CD14-positive monocyte (primary cell): Measurements from ENCODE around the gene ABLIM3. TPM values are rescaled to one million over a fixed set of nuclear protein-coding genes. Genes with fewer than 3 reads are reported as not detected.

Experiments used
- DNase-seq, 3 donors: peaks; one replicate each; pipeline ENCODE4 v3.0.0-alpha.2; 2011 to 2022
- H2AFZ ChIP-seq: 2 replicates; pipeline ENCODE4 v1.6.0; 2012; ENCODE audit warnings: mild to moderate bottlenecking, low read depth, low read length, inconsistent platforms; ENCODE audit not compliant: insufficient read depth, poor library complexity, severe bottlenecking
- H3K27ac ChIP-seq, 2 donors: 1 replicate in 1 of 2; 2 replicates in 1 of 2; pipeline ENCODE4 v1.5.1; 2012 to 2013; ENCODE audit warnings: low read length in 2 of 2, control low read depth in 1 of 2, inconsistent platforms in 1 of 2, low read depth in 1 of 2, mild to moderate bottlenecking in 1 of 2
- H3K27me3 ChIP-seq, 2 donors: one replicate each; pipeline versions ENCODE4 v1.6.0 to v1.6.1; 2011 to 2013; ENCODE audit warnings: low read length in 2 of 2; ENCODE audit not compliant: control insufficient read depth in 2 of 2, insufficient read depth in 2 of 2
- H3K36me3 ChIP-seq, 2 donors: replicated peaks in 1 of 2; 1 replicate in 1 of 2; 2 replicates in 1 of 2; pipeline versions ENCODE4 v1.5.1 to v1.6.1; 2012 to 2013; ENCODE audit warnings: low read length in 2 of 2, control low read depth in 1 of 2, inconsistent platforms in 1 of 2, mild to moderate bottlenecking in 1 of 2; ENCODE audit not compliant: insufficient read depth in 2 of 2, control insufficient read depth in 1 of 2
- H3K4me1 ChIP-seq, 2 donors: 1 replicate in 1 of 2; 2 replicates in 1 of 2; pipeline versions ENCODE4 v1.5.1 to v1.6.1; 2012 to 2013; ENCODE audit warnings: low read length in 2 of 2, control low read depth in 1 of 2, inconsistent platforms in 1 of 2, mild to moderate bottlenecking in 1 of 2, moderate library complexity in 1 of 2; ENCODE audit not compliant: insufficient read depth in 2 of 2, control insufficient read depth in 1 of 2
- H3K4me2 ChIP-seq: replicated peaks from 2 replicates; pipeline ENCODE3; 2012; ENCODE audit warnings: low read length, moderate library complexity, mild to moderate bottlenecking; ENCODE audit not compliant: poor library complexity, severe bottlenecking; ENCODE audit errors: extremely low read depth
- H3K4me3 ChIP-seq, 3 experiments: fragments of 200-600 bp in 1 of 3; sonication (generic) in 1 of 3; replicated peaks in 1 of 3; 1 replicate in 2 of 3; 2 replicates in 1 of 3; pipeline ENCODE4 v1.5.1; 2011 to 2013; ENCODE audit warnings: low read length in 3 of 3, mild to moderate bottlenecking in 3 of 3, control low read depth in 2 of 3, low read depth in 2 of 3, inconsistent platforms in 1 of 3, moderate library complexity in 1 of 3
- H3K79me2 ChIP-seq: 2 replicates; pipeline ENCODE4 v1.6.0; 2012; ENCODE audit warnings: mild to moderate bottlenecking, control low read depth, inconsistent platforms, low read length, moderate library complexity; ENCODE audit not compliant: insufficient read depth
- H3K9ac ChIP-seq: 2 replicates; pipeline ENCODE4 v1.6.0; 2017; ENCODE audit warnings: low read length, mild to moderate bottlenecking; ENCODE audit not compliant: insufficient read depth, poor library complexity, severe bottlenecking
- H3K9me3 ChIP-seq, 2 donors: replicated peaks in 1 of 2; 1 replicate in 1 of 2; 2 replicates in 1 of 2; pipeline versions ENCODE4 v1.5.1 to v1.6.1; 2012 to 2013; ENCODE audit warnings: low read length in 2 of 2, control low read depth in 1 of 2; ENCODE audit not compliant: control insufficient read depth in 1 of 2, insufficient read depth in 1 of 2
- H4K20me1 ChIP-seq: 2 replicates; pipeline ENCODE4 v1.6.0; 2012; ENCODE audit warnings: mild to moderate bottlenecking, low read length, control low read depth, moderate library complexity; ENCODE audit not compliant: insufficient read depth
- H3K27ac Mint-ChIP-seq, 7 donors: one replicate each; pipeline ENCODE4 v1.8.0; 2020; ENCODE audit warnings: mild to moderate bottlenecking in 7 of 7, mixed read lengths in 7 of 7, moderate library complexity in 6 of 7, inconsistent platforms in 2 of 7
- H3K27me3 Mint-ChIP-seq, 3 donors: one replicate each; pipeline ENCODE4 v1.8.0; 2021 to 2022; ENCODE audit warnings: low read depth in 3 of 3, mild to moderate bottlenecking in 3 of 3, mixed read lengths in 3 of 3, moderate library complexity in 3 of 3, inconsistent platforms in 1 of 3
- H3K36me3 Mint-ChIP-seq, 2 donors: one replicate each; pipeline ENCODE4 v1.8.0; 2020; ENCODE audit warnings: mixed read lengths in 2 of 2, inconsistent platforms in 1 of 2, mild to moderate bottlenecking in 1 of 2
- H3K4me1 Mint-ChIP-seq: one replicate; pipeline ENCODE4 v1.8.0; 2020; ENCODE audit warnings: mild to moderate bottlenecking, mixed read lengths
- H3K4me3 Mint-ChIP-seq, 2 donors: one replicate each; pipeline ENCODE4 v1.8.0; 2020; ENCODE audit warnings: mild to moderate bottlenecking in 2 of 2, mixed read lengths in 2 of 2, moderate library complexity in 1 of 2
- H3K9me3 Mint-ChIP-seq, 7 donors: one replicate each; pipeline ENCODE4 v1.8.0; 2020 to 2022; ENCODE audit warnings: mixed read lengths in 7 of 7, mild to moderate bottlenecking in 6 of 7, moderate library complexity in 6 of 7, inconsistent platforms in 2 of 7
- WGBS: methylation state at CpG from one replicate; pipeline ENCODE4 v1.1.5; 2013; ENCODE audit warnings: missing lambda C conversion rate; ENCODE audit not compliant: insufficient coverage; 5-methylcytosine and 5-hydroxymethylcytosine counted together
- intact Hi-C, 2 donors: fragments of 100-400 bp; cut with micrococcal nuclease; formaldehyde crosslinking; loops; one replicate each; pipeline versions ENCODE4 v1.15.0 to v1.15.1; 2023
- polyA plus RNA-seq, 3 donors: library from polyadenylated mRNA; depleted of rRNA in 1 of 3; unstranded in 2 of 3; stranded (reverse) in 1 of 3; fragments of 300-500 nt in 2 of 3; fragments of >200 nt in 1 of 3; fragmentation: Illumina TruSeq in 2 of 3; gene quantifications; 1 replicate in 2 of 3; 2 replicates in 1 of 3; pipeline ENCODE4 v1.2.3, GENCODE V29; 2012 to 2021
- TF ChIP-seq, protein P1 (sequence below): fragments of 200-600 bp; IDR thresholded peaks from one replicate; pipeline ENCODE4 v1.8.0; 2022; ENCODE audit warnings: antibody characterized with exemption, mild to moderate bottlenecking

ABLIM3 gene
- polyA plus RNA-seq, 3 donors: 0.22 to 0.74 TPM; not detected in 1

DNA sequence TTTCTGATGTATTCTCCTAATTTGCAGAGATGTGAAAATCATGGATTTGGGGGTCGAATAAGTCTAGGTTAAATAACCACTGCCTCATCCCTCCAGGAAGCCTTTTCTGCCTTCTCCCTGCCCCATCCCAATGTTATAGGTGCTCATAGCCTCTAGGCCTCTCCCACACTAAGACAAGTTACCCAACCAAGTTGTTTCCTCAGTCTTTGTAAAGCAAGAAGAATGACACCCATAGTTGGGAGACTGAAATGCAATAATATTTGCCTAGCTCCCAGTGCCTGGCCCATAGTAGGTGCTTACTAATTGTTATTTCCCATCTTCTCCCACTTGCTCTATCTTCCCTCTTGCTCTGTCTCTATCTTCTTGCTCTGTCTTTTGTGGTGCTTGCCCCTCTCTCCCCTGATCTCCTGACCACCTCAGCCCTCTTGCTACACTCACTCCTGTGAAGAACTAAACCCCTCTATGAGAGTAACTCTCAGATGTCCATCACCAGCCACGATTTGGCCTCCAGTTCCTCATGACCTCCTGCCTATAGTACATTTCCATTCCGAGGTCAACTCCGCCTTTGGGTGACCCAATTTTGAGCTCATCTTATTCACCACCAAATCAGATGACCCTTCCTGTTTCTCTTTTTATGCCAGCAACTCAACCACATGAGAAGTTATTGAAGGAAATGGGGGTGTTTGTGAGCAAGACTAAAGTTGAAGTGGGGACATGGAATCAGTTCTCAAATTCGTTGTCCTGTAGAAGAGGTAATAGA, 137.3 kb downstream of the ABLIM3 start:
- Mint-ChIP-seq H3K36me3 (peaks cover 0 to 2% of the 10 kb centered on the region in 2 donors), H3K27ac (peak overlapping the region in 2 of 7 donors; percentile 9 to 86), H3K4me3 (no peak overlapping the region), H3K27me3 (peaks cover 4 to 8% (median 7%) of the 10 kb centered on the region in 3 donors), H3K4me1 (peaks cover 11% of the 10 kb centered on the region), H3K9me3 (peaks cover 0 to 1% (median 0%) of the 10 kb centered on the region in 7 donors)
- TF ChIP-seq, protein P1, sequence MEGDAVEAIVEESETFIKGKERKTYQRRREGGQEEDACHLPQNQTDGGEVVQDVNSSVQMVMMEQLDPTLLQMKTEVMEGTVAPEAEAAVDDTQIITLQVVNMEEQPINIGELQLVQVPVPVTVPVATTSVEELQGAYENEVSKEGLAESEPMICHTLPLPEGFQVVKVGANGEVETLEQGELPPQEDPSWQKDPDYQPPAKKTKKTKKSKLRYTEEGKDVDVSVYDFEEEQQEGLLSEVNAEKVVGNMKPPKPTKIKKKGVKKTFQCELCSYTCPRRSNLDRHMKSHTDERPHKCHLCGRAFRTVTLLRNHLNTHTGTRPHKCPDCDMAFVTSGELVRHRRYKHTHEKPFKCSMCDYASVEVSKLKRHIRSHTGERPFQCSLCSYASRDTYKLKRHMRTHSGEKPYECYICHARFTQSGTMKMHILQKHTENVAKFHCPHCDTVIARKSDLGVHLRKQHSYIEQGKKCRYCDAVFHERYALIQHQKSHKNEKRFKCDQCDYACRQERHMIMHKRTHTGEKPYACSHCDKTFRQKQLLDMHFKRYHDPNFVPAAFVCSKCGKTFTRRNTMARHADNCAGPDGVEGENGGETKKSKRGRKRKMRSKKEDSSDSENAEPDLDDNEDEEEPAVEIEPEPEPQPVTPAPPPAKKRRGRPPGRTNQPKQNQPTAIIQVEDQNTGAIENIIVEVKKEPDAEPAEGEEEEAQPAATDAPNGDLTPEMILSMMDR: no peak
- Histone ChIP-seq H3K36me3 (no peaks in the 10 kb centered on the region), H3K27ac (no peak overlapping the region), H3K4me3 (no peak overlapping the region), H3K4me1 (no peaks in the 10 kb centered on the region), H3K9me3 (no peaks in the 10 kb centered on the region), H3K4me2 (no peak overlapping the region), H3K27me3 (peaks cover 0 to 2% of the 10 kb centered on the region in 2 donors), H2AFZ (no peak overlapping the region), H4K20me1 (no peaks in the 10 kb centered on the region), H3K79me2 (no peaks in the 10 kb centered on the region), H3K9ac (no peak overlapping the region)
- DNase-seq: no peak
- WGBS: 52% methylated on average over 3 of the region's 5 CpGs
- intact Hi-C loops: no loop called here

DNA sequence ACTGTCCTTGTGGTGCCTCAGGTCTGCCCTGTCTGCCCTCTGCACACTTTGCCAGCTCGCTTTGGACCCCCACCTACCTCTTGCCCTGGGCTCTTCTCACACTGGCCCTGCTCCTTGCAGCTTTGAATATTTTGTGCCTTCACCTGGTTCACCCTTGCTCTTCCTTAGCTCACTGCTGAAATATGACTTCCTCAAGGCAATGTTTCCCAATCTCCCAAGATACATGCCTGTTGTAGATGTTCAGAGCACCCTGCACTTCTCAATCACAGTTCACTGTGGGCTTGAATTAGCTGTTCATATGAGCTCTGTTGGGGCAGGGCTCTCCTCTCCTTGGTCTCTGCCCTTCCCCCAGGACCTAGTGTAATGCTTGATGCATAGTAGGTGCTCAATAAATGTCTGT, 138.4 kb downstream of the ABLIM3 start:
- 93% methylated on average over 1 of the region's 1 CpG for WGBS
- intact Hi-C loops: no loop called here

More for the DNA sequence above, 138.4 kb downstream of the ABLIM3 start:
- no peak overlapping the region for H3K4me3 ChIP-seq
- Mint-ChIP-seq H3K9me3 (peaks cover 0 to 1% (median 0%) of the 10 kb centered on the region in 7 donors), H3K4me1 (peaks cover 14% of the 10 kb centered on the region), H3K4me3 (no peak overlapping the region), H3K36me3 (no peaks in the 10 kb centered on the region), H3K27ac (no peak overlapping the region), H3K27me3 (peaks cover 0 to 8% (median 4%) of the 10 kb centered on the region in 3 donors)
- no peak overlapping the region for H3K27ac ChIP-seq
- H4K20me1 ChIP-seq: no peaks in the 10 kb centered on the region
- no peaks in the 10 kb centered on the region for H3K79me2 ChIP-seq
- TF ChIP-seq, protein P1: no peak
- H3K36me3 ChIP-seq: no peaks in the 10 kb centered on the region
- H3K27me3 ChIP-seq: no peaks in the 10 kb centered on the region
- DNase-seq: no peak
- H3K9ac ChIP-seq: no peak overlapping the region
- no peak overlapping the region for H3K4me2 ChIP-seq
- no peaks in the 10 kb centered on the region for H3K9me3 ChIP-seq
- no peaks in the 10 kb centered on the region for H3K4me1 ChIP-seq
- H2AFZ ChIP-seq: no peak overlapping the region
